Glomerular visceral epithelial cell (primary cell): ENCODE measurements around the gene KNSTRN.

ENCODE experiments used
- DNase-seq: peaks from one replicate; pipeline ENCODE4 v3.0.0-alpha.2; 2016; ENCODE audit errors: extremely low spot score

KNSTRN gene

GRCh38 chr15:40399370-40399769 lies 16.8 kb downstream of the KNSTRN start:
- no peak for DNase-seq

- peak; percentile 96 for DNase-seq
Observed at GRCh38 chr15:40405501-40406381, 23.2 kb downstream of the KNSTRN start, which contains the start of gene IVD. TSS of gene IVD (plus strand) at chr15:40405795. CDS start at chr15:40405828, 33 bp downstream.

- no peak for DNase-seq
Observed at GRCh38 chr15:40407330-40407990, 24.9 kb downstream of the KNSTRN start.

GRCh38 chr15:40409366-40409765 lies 26.8 kb downstream of the KNSTRN start:
- DNase-seq, result no peak

- no peak for DNase-seq
Observed at GRCh38 chr15:40410476-40410875, 28.0 kb downstream of the KNSTRN start.

- no peak for DNase-seq
Observed at GRCh38 chr15:40412095-40412759, 29.7 kb downstream of the KNSTRN start.

GRCh38 chr15:40413036-40413435 lies 30.5 kb downstream of the KNSTRN start:
- DNase-seq, result no peak

- DNase-seq, result no peak
Observed at GRCh38 chr15:40414816-40415215, 32.3 kb downstream of the KNSTRN start.

GRCh38 chr15:40415226-40415625 lies 32.7 kb downstream of the KNSTRN start:
- no peak for DNase-seq

- DNase-seq, result no peak
Observed at GRCh38 chr15:40416056-40416455, 33.5 kb downstream of the KNSTRN start.

GRCh38 chr15:40418126-40418525 lies 35.6 kb downstream of the KNSTRN start:
- DNase-seq, result no peak

- no peak for DNase-seq
Observed at GRCh38 chr15:40420071-40420713, 37.7 kb downstream of the KNSTRN start.

GRCh38 chr15:40420793-40421192 lies 38.3 kb downstream of the KNSTRN start:
- no peak for DNase-seq

- DNase-seq, result peak; percentile 67
Observed at GRCh38 chr15:40421246-40422157, 39.0 kb downstream of the KNSTRN start.

- no peak for DNase-seq
Observed at GRCh38 chr15:40424483-40425115, 42.1 kb downstream of the KNSTRN start.

- no peak for DNase-seq
Observed at GRCh38 chr15:40425681-40426080, 43.2 kb downstream of the KNSTRN start.

GRCh38 chr15:40427188-40427587 lies 44.7 kb downstream of the KNSTRN start:
- no peak for DNase-seq

GRCh38 chr15:40428185-40428584 lies 45.7 kb downstream of the KNSTRN start:
- DNase-seq, result no peak

- DNase-seq, result no peak
Observed at GRCh38 chr15:40429068-40429710, 46.7 kb downstream of the KNSTRN start.

GRCh38 chr15:40430271-40430805 lies 47.8 kb downstream of the KNSTRN start:
- DNase-seq, result peak; percentile 39
